Loucy (cell line): ENCODE data around the gene DCUN1D2.

Source experiments
- CTCF ChIP-seq: fragments of 200-600 bp; sonication (generic); conservative IDR thresholded peaks from 2 replicates; pipeline ENCODE4 v1.5.1; 2014; ENCODE audit warnings: mild to moderate bottlenecking, antibody characterized with exemption, low read length
- EZH2phosphoT487 ChIP-seq: fragments of 200-600 bp; IDR thresholded peaks from 2 replicates; pipeline ENCODE4 v1.6.1; 2018; ENCODE audit warnings: antibody characterized with exemption, mild to moderate bottlenecking, moderate library complexity, borderline replicate concordance

DNA sequence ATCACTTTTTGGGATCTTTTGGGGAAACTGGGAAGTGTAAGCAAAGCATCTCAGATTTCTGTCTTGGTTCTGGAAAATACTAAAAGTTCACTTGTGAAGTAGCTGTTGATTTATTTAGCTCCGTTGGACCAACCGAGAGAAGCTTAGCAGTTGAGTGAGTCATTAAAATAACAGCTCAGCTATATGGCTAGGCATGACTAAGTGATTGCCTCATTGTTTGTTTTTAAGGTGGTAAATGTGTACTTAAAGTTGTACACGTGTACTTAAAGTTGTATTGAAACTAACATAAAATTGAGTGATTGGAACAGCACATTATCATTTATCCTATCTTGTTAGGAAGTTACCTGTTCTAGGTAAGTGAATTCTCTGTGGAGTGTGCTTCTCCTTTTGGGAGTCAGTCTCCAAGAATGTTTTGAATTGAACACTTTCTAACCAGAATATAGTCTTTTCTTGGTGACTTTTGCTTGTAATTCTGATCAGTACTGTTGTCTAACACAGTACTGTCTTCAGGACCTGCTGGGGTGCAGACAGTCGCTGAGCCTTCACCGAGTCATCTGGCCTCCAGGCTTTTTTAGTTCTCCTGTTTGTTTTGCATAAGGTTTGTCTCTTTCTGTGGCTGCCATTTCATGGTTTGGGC, 2.9 kb upstream of the DCUN1D2 start:
- no peak for TF ChIP-seq CTCF
- TF ChIP-seq EZH2phosphoT487 = no peak
